ENCODE data around the gene ALOX15B. TPM values are rescaled to one million over a fixed set of nuclear protein-coding genes. Genes with fewer than 3 reads are reported as not detected.

ALOX15B gene
- total and polyA plus RNA-seq, 2 of the 13 experiments (the other 11 are each of a cell fraction or from before 2014, with no cell fraction given) = not detected

DNA sequence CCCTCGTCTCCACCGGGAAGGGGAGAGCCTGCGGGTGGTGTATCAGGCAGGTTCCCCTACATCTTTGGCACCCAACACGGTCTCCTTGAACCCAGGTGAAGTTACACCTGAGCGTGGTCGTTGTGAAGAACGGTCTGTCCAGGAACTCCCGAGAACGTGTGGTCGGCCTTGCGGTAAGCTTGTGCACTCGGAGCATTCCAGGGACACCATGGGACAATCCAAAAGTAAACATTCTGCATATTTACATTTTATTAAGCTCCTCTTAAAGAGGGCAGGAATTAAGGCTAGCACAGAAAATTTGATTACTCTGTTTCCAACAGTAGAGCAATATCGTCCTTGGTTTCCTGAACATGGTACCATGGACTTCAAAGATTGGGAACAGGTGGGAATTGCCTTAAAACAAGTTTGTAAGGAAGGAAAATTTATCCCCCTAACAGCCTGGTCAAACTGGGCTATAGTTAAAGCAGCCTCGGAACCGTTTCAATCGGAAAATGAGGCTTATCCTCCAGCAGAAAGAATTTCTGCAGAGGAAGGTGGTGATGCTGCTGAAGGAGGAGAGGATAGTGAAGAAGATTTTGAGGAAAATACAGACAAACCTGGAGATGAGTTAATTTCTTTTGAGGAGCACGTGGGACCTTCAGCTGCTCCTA lies 18.2 kb downstream of the ALOX15B start (continued):
- no peak for TF ChIP-seq CREB1 (IDR thresholded peaks at IDR 0.05)
- no peak for TF ChIP-seq CREB1 (CRISPR knock-in tag; IDR thresholded peaks at IDR 0.05)
- peak; percentile 14; the same call in 1 of the 2 replicates for TF ChIP-seq ZNF589 (CRISPR knock-in tag; conservative IDR thresholded peaks at IDR 0.05)
- no peak for TF ChIP-seq CAMTA2 (CRISPR knock-in tag; IDR thresholded peaks at IDR 0.05; ENCODE audit: borderline replicate concordance)
- 0 out of 2 replicates have a peak, but pooled peaks have one; percentile 40 for TF ChIP-seq MTF1 (CRISPR knock-in tag; IDR thresholded peaks at IDR 0.05)
- TF ChIP-seq, protein P1, sequence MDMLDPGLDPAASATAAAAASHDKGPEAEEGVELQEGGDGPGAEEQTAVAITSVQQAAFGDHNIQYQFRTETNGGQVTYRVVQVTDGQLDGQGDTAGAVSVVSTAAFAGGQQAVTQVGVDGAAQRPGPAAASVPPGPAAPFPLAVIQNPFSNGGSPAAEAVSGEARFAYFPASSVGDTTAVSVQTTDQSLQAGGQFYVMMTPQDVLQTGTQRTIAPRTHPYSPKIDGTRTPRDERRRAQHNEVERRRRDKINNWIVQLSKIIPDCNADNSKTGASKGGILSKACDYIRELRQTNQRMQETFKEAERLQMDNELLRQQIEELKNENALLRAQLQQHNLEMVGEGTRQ (IDR thresholded peaks at IDR 0.05; ENCODE audit: low read depth, low read length) = no peak
- TF ChIP-seq, protein P1 (CRISPR knock-in tag; IDR thresholded peaks at IDR 0.05; ENCODE audit: borderline replicate concordance) = no peak; the same call in 1 of the 2 replicates
- TF ChIP-seq TARDBP (CRISPR knock-in tag; IDR thresholded peaks at IDR 0.05) = no peak
- no peak for TF ChIP-seq KLF9 (CRISPR knock-in tag; IDR thresholded peaks at IDR 0.05; ENCODE audit: low read depth)
- TF ChIP-seq SP4 (CRISPR knock-in tag; IDR thresholded peaks at IDR 0.05) = no peak
- TF ChIP-seq, protein P2, sequence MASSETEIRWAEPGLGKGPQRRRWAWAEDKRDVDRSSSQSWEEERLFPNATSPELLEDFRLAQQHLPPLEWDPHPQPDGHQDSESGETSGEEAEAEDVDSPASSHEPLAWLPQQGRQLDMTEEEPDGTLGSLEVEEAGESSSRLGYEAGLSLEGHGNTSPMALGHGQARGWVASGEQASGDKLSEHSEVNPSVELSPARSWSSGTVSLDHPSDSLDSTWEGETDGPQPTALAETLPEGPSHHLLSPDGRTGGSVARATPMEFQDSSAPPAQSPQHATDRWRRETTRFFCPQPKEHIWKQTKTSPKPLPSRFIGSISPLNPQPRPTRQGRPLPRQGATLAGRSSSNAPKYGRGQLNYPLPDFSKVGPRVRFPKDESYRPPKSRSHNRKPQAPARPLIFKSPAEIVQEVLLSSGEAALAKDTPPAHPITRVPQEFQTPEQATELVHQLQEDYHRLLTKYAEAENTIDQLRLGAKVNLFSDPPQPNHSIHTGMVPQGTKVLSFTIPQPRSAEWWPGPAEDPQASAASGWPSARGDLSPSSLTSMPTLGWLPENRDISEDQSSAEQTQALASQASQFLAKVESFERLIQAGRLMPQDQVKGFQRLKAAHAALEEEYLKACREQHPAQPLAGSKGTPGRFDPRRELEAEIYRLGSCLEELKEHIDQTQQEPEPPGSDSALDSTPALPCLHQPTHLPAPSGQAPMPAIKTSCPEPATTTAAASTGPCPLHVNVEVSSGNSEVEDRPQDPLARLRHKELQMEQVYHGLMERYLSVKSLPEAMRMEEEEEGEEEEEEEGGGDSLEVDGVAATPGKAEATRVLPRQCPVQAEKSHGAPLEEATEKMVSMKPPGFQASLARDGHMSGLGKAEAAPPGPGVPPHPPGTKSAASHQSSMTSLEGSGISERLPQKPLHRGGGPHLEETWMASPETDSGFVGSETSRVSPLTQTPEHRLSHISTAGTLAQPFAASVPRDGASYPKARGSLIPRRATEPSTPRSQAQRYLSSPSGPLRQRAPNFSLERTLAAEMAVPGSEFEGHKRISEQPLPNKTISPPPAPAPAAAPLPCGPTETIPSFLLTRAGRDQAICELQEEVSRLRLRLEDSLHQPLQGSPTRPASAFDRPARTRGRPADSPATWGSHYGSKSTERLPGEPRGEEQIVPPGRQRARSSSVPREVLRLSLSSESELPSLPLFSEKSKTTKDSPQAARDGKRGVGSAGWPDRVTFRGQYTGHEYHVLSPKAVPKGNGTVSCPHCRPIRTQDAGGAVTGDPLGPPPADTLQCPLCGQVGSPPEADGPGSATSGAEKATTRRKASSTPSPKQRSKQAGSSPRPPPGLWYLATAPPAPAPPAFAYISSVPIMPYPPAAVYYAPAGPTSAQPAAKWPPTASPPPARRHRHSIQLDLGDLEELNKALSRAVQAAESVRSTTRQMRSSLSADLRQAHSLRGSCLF (CRISPR knock-in tag; IDR thresholded peaks at IDR 0.05; ENCODE audit: borderline replicate concordance) = no peak
- TF ChIP-seq, protein P3, sequence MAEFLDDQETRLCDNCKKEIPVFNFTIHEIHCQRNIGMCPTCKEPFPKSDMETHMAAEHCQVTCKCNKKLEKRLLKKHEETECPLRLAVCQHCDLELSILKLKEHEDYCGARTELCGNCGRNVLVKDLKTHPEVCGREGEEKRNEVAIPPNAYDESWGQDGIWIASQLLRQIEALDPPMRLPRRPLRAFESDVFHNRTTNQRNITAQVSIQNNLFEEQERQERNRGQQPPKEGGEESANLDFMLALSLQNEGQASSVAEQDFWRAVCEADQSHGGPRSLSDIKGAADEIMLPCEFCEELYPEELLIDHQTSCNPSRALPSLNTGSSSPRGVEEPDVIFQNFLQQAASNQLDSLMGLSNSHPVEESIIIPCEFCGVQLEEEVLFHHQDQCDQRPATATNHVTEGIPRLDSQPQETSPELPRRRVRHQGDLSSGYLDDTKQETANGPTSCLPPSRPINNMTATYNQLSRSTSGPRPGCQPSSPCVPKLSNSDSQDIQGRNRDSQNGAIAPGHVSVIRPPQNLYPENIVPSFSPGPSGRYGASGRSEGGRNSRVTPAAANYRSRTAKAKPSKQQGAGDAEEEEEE (CRISPR knock-in tag; IDR thresholded peaks at IDR 0.05; ENCODE audit: borderline replicate concordance) = no peak
- TF ChIP-seq GATAD1 (CRISPR knock-in tag; IDR thresholded peaks at IDR 0.05) = no peak
- TF ChIP-seq NFYC (CRISPR knock-in tag; IDR thresholded peaks at IDR 0.05) = no peak
- no peak for TF ChIP-seq MLLT10 (CRISPR knock-in tag; IDR thresholded peaks at IDR 0.05)
- TF ChIP-seq NFE2 (CRISPR knock-in tag; IDR thresholded peaks at IDR 0.05) = no peak
- 0 out of 2 replicates have a peak, but pooled peaks have one; percentile 4 for TF ChIP-seq ZNF205 (CRISPR knock-in tag; IDR thresholded peaks at IDR 0.05)
- TF ChIP-seq ZNF296 (CRISPR knock-in tag; conservative IDR thresholded peaks at IDR 0.05) = no peak
- 0 out of 2 replicates have a peak, but pooled peaks have one; percentile 8 for TF ChIP-seq NR2C2 (CRISPR knock-in tag; IDR thresholded peaks at IDR 0.05; ENCODE audit: borderline replicate concordance)
- no peak for TF ChIP-seq ZZZ3 (CRISPR knock-in tag; IDR thresholded peaks at IDR 0.05; ENCODE audit: borderline replicate concordance)
- no peak for TF ChIP-seq ZFP82 (CRISPR knock-in tag; IDR thresholded peaks at IDR 0.05; ENCODE audit: borderline replicate concordance)
- TF ChIP-seq RAD51 (IDR thresholded peaks at IDR 0.05; ENCODE audit: borderline replicate concordance) = no peak
